Measurements from ENCODE around the gene GALNT5. TPM values are rescaled to one million over a fixed set of nuclear protein-coding genes. Genes with fewer than 3 reads are reported as not detected.

Gene GALNT5
- under 1 TPM; 0.08 to 0.71 (median 0.44) TPM for total RNA-seq

GRCh38 chr2:157257312-157258252 lies at the start of gene GALNT5:
Gene GALNT5, plus strand, starts transcription at chr2:157257705. Its CDS starts 378 bp downstream, at chr2:157258083.
- intact Hi-C loops (cut with DNase I; ENCODE audit: low total_unique reads): no loop called here

GRCh38 chr2:157216286-157216965 lies 41.1 kb upstream of the GALNT5 start:
- no peak for TF ChIP-seq CTCF (IDR thresholded peaks at IDR 0.05)
- no peak for TF ChIP-seq POLR2A (IDR thresholded peaks at IDR 0.05)
- intact Hi-C loops (cut with DNase I; ENCODE audit: low total_unique reads): no loop called here
- H3K4me3 ChIP-seq (ENCODE audit: low read depth, poor library complexity, severe bottlenecking): no peak overlapping the region
- no peak for DNase-seq (ENCODE audit: low spot score in 2 of 2)

More at GRCh38 chr2:157257312-157258252, at the start of gene GALNT5:
- DNase-seq (ENCODE audit: low spot score in 2 of 2): no peak
- H3K4me3 ChIP-seq (ENCODE audit: low read depth, poor library complexity, severe bottlenecking): peak within 1 kb of the TSS; percentile 15
- TF ChIP-seq CTCF (IDR thresholded peaks at IDR 0.05) (no peak), POLR2A (IDR thresholded peaks at IDR 0.05) (no peak)
- 4 to 6% methylated on average over 15 of the region's 15 CpGs for WGBS, 2 donors

- DNase-seq (ENCODE audit: low spot score in 2 of 2): no peak
- 88 to 90% methylated on average over 2 of the region's 2 CpGs for WGBS, 2 donors
- H3K4me3 ChIP-seq (ENCODE audit: low read depth, poor library complexity, severe bottlenecking): no peak overlapping the region
- TF ChIP-seq CTCF (IDR thresholded peaks at IDR 0.05) (no peak), POLR2A (IDR thresholded peaks at IDR 0.05) (no peak)
- intact Hi-C loops (cut with DNase I; ENCODE audit: low total_unique reads): no loop called here
Observed at GRCh38 chr2:157217409-157217808, 40.1 kb upstream of the GALNT5 start.

GRCh38 chr2:157218911-157219310 lies 38.6 kb upstream of the GALNT5 start:
- no peak for TF ChIP-seq CTCF (IDR thresholded peaks at IDR 0.05)
- TF ChIP-seq POLR2A (IDR thresholded peaks at IDR 0.05): no peak
- no peak for DNase-seq (ENCODE audit: low spot score in 2 of 2)
- WGBS, 2 donors: 83 to 90% methylated on average over 2 of the region's 2 CpGs
- H3K4me3 ChIP-seq (ENCODE audit: low read depth, poor library complexity, severe bottlenecking): no peak overlapping the region
- intact Hi-C loops (cut with DNase I; ENCODE audit: low total_unique reads): no loop called here

GRCh38 chr2:157220502-157220901 lies 37.0 kb upstream of the GALNT5 start:
- DNase-seq (ENCODE audit: low spot score in 2 of 2): no peak
- TF ChIP-seq POLR2A (IDR thresholded peaks at IDR 0.05): no peak
- TF ChIP-seq CTCF (IDR thresholded peaks at IDR 0.05): no peak
- H3K4me3 ChIP-seq (ENCODE audit: low read depth, poor library complexity, severe bottlenecking): no peak overlapping the region
- 81 to 87% methylated on average over 1 of the region's 1 CpG for WGBS, 2 donors
- intact Hi-C loops (cut with DNase I; ENCODE audit: low total_unique reads): no loop called here
